Right ventricle myocardium inferior (tissue), 1 donor: ENCODE measurements around the gene ASB13. TPM values are rescaled to one million over a fixed set of nuclear protein-coding genes. Genes with fewer than 3 reads are reported as not detected.
A peak's percentile ranks its signal among the peaks of the same experiment; 100 is the strongest.

Experiments
- ATAC-seq: fragments of 200-7000 bp; cut with Tn5 transposase; one replicate; pipeline ENCODE4 v1.9.1; 2020; ENCODE audit warnings: mild to moderate bottlenecking, moderate library complexity
- DNase-seq: peaks from one replicate; pipeline ENCODE4 v3.0.0; 2021; ENCODE audit errors: missing footprints
- intact Hi-C: fragments of 100-400 bp; cut with DNase I; formaldehyde crosslinking; loops from one replicate; pipeline ENCODE4 v1.11.0; 2022
- long read RNA-seq: library from polyadenylated mRNA; unstranded; transcript quantifications from one replicate; pipeline ENCODE4 v2.0.0, GENCODE V29; 2021
- total RNA-seq: library from RNA; stranded (reverse); fragmentation: NEBNext Ultra II Directional; extraction: Animal tissue kit (Norgen Biotek cat#: 25700); gene quantifications from one replicate; pipeline ENCODE4 v1.2.1, GENCODE V29; 2021
- donor health status: DM: no; HTN: yes; CAD: no; lungs with severe emphysema.

Gene ASB13, protein sequence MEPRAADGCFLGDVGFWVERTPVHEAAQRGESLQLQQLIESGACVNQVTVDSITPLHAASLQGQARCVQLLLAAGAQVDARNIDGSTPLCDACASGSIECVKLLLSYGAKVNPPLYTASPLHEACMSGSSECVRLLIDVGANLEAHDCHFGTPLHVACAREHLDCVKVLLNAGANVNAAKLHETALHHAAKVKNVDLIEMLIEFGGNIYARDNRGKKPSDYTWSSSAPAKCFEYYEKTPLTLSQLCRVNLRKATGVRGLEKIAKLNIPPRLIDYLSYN
- 15.4 TPM for total RNA-seq
- long read RNA-seq, transcript ASB13-201 (6 exons, 2,699 nt): major isoform, 9 of 12 reads
- long read RNA-seq, partial matches to known transcripts: 0 of 12 reads
- long read RNA-seq, other reads (novel, unspliced or antisense): 2 of 12 reads

DNA sequence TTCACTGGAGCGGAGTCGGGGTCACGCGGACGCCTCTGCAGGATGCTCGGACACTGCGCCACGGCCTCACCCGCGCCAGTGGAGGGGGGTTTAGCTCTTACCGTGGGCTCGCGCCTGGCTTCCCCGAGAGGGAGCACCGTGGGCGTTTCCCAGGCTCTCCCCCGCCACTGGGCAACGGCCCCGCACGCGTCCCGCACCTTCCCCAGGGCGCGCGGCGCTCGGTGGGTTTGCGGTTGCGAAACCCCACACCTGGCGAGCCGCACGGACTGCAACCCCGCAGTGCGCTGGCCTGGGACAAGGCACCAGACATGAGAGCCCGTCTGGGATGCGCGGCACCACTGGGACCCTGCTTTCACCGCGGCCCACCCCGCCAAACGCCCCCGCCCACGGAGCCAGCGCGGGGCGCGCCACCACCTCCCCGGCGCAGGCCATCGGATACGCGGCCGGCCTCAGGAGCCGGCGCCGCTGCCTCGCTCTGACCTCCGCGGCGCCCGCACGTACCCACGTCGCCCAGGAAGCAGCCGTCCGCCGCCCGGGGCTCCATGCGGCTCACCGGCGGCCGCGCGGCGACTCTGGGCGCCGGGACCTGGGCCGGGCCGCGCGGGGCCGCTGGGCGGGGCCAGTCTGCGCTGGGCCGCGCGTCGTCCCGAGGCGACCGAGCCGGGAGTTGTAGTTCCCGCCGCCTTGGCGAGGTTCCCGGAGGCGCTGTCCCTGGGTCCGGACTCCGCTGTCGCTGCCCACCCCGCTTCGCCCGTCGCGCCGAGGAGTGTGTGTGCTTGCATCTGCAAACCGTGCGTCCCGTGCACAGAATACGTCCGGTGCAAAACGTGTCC is at the start of gene ASB13:
TSS of gene ASB13 (minus strand) at position 588 of the 833 bp plus-strand sequence. CDS start at position 544, 44 bp downstream.
- intact Hi-C loops: loop anchor here (5.0 kb wide), 1 partner anchor 34 kb away; no protein-coding TSS in a partner anchor
- ATAC-seq (peak; percentile 97), DNase-seq (peak; percentile 91)

DNA sequence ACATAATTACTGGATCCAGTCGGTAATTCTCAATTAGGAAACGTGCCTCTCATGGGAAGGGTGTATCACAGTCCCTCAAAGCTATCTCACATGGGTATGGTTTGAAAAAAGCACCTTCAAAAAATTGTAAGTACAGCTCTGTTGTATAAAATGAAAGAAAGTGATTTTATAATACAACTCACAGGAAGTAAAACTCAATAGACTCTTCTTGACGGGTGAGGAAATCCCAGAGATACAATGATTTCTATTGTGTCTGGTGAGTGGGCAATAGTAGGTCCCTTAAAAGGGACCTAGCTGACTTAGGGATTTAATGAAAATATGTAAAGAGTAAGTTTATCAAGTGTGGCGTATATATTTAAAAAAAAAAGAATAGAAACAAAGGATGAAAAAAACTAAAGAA is 45.2 kb upstream of the ASB13 start:
- intact Hi-C loops: no loop called here
- no peak for DNase-seq

GRCh38 chr10:5710859-5711258 is 44.5 kb upstream of the ASB13 start:
- DNase-seq (no peak), ATAC-seq (no peak)
- intact Hi-C loops: no loop called here

More for the DNA sequence above, 45.2 kb upstream of the ASB13 start:
- no peak for ATAC-seq

GRCh38 chr10:5709865-5710264 is 43.5 kb upstream of the ASB13 start:
- intact Hi-C loops: no loop called here
- ATAC-seq (no peak), DNase-seq (no peak)

DNA sequence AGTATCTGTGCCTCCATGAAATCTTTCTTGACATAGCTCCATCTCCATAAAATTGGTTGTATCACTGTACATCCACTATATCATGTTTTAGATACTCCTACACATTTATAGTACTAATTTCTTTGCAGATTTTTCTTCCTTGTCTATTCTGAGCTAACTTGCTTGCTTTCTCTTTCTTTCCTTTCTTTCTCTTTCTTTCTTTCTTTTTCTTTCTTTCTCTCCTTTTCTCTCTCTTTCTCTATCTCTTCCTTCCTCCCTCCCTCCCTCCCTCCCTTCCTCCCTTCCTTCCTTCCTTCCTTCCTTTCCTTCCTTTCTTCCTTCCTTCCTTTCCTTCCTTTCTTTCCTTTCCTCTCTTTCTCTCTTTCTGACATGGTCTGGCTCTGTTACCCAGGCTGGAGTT is 42.0 kb upstream of the ASB13 start:
- no peak for DNase-seq
- no peak for ATAC-seq
- intact Hi-C loops: no loop called here

DNA sequence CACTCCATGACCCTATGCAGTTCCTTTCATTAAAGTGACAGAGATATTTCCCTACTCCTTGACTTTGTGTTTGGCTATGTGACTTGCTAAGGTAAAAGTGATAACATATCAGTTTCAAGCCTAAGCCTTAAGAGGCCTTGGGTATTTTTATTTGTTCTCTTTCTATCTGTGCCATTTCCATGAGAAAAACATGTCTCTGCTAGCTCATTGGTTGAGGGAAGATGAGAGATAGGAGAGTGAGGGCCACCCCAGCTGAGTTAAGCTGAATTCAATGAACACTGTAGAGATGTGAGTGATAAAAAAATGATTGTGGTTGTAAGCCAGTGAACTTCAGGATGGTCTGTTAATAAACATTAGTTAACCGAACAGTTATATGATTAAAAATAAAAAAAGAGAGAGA is 31.7 kb upstream of the ASB13 start:
- ATAC-seq (no peak), DNase-seq (no peak)
- intact Hi-C loops: no loop called here

GRCh38 chr10:5697342-5697741 is 30.9 kb upstream of the ASB13 start:
- intact Hi-C loops: no loop called here
- no peak for DNase-seq
- no peak for ATAC-seq

GRCh38 chr10:5694573-5694972 is 28.2 kb upstream of the ASB13 start:
- intact Hi-C loops: no loop called here
- ATAC-seq (no peak), DNase-seq (no peak)

DNA sequence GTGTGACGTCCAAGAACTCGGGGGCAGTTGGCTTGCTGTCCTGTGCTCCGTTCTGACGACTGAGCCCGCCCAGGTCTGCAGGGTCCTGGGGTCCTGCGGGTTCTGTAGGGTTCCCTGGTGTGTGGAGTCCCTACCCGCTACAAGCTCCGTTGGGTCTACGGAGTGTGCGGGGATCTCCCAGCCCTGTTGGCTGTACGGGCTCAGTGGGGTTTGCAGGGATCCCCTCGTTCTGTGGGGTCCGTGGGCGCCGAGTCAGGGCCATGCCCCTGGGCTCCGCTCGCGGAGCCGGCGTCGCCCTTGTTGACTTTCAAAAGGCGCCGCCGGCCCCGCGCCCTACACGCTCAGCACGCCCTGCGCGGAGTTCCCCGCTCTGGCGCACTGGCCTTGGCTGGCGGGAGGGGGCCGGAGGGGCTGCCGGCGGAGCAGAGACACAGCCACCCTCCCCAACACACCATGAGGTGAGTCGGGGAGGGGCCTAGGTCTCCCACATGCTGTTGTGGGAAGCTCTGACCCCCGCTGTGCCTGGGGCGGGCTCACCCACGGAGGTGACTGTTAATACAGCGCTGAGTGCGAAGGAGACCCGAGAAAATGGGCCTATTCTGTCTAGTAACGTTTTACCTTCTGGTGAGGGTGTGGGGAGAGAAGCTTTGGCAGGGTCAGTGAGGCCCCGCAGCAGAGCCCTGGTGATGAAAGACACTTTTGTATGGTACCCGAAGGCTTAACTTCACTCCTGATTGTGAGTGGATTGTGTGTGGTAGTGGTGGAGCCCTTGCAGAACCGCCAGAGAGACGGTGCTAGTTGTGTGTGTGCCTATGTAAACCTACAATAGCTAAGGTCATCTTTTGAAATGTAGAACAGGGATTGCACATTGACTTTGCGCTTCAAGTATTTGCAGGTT is 26.3 kb upstream of the ASB13 start:
- intact Hi-C loops: no loop called here
- ATAC-seq (peak; percentile 81), DNase-seq (peak; percentile 80)

DNA sequence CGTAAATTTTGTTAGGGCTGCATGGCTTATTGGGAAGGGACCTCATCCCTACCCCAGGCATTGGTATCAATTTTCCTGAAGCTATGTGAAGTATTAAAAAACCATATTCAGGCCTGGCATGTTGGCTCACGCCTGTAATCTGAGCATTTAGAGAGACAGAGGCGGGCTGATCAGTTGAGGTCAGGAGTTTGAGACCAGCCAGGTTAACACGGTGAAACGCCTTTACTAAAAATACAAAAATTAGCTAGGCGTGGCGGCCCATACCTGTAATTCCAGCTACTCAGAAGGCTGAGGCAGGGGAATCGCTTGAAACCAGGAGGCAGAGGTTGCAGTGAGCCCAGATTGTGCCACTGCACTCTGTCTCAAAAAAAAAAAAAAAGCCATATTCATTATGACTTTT is 25.4 kb upstream of the ASB13 start:
- ATAC-seq: no peak
- DNase-seq: no peak
- intact Hi-C loops: no loop called here

GRCh38 chr10:5688587-5688986 is 22.2 kb upstream of the ASB13 start:
- DNase-seq (no peak), ATAC-seq (no peak)
- intact Hi-C loops: no loop called here

- intact Hi-C loops: loop anchor here (2.0 kb wide), 2 partner anchors 127 to 187 kb away; partner anchors contain the start of gene GDI2
These were observed 19.4 kb upstream of the ASB13 start for GRCh38 chr10:5685764-5686240.

DNA sequence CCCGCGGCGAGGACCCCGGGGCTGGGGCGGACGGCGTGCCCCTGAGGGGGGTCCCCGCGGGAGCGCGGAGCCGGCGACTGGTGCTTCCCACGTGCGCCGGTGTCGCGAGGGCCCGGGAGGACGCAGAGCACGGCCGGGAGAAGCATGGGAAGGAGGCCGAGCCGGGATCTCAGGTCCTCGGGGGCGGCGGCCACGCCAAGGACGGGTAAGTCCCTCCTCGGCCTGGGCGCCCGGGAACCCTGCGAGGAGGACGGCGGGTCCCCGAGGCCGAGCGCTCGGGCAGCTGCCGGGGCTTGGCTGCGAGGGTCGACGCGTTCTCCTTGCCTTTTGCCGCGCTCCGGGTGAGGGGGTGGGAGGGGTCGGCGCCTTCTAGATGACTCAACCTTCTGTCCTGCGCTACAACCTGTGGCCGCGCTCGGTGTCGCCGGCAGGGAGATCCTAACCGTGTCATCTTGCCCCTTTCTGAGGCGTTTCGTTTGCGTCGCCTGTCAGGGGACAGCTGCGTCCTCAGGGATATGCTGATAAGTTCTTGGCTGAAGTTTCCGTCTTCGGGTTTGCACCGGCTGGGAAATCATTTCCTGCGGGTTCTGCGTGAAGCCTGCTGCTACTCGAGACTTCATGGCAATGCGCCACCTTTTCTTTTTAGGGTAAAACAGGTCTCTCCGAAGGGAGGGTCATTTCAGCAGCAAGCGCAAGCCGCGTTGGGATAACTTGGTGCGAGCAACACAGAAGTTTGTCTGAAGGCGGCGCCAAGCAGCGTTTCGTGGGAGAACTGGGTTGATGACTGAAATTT is 18.8 kb upstream of the ASB13 start:
- intact Hi-C loops: loop anchor here (1.0 to 5.0 kb wide), 4 partner anchors 40 to 207 kb away; partner anchors contain the start of genes FBH1 and GDI2
- ATAC-seq (peak; percentile 42), DNase-seq (peak; percentile 81)

More at GRCh38 chr10:5685764-5686240, 19.4 kb upstream of the ASB13 start:
- ATAC-seq (no peak), DNase-seq (no peak)

- ATAC-seq (peak; percentile 98), DNase-seq (peak; percentile 99)
- intact Hi-C loops: loop anchor here (1.0 to 5.0 kb wide), 4 partner anchors 39 to 208 kb away; partner anchors contain the start of genes FBH1 and GDI2
These were observed 18.0 kb upstream of the ASB13 start, which contains the start of gene TASOR2 for GRCh38 chr10:5684318-5684970. Gene TASOR2, plus strand, starts transcription at chr10:5684838. Its CDS starts 35,805 bp downstream, at chr10:5720643.

DNA sequence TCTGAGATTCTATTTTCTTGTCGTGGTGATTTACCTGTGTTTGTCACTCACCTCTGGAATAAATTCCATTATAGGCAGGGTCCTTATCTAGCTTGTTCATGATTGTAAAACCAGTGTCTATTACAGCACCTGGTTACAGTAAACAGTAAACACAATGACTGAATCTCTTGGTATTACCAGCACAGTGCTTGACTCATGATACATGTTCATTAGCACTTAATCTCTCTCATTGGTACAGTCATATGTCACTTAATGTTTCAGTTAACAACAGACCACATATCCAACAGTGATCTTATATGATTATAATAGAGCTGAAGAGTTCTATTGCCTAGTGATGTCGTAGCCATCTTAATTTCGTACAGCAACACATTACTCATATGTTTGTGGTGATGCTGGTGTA is 16.7 kb upstream of the ASB13 start:
- DNase-seq (no peak), ATAC-seq (no peak)
- intact Hi-C loops: loop anchor here (5.0 kb wide), 1 partner anchor 209 kb away; the partner anchor contains the start of gene FBH1

DNA sequence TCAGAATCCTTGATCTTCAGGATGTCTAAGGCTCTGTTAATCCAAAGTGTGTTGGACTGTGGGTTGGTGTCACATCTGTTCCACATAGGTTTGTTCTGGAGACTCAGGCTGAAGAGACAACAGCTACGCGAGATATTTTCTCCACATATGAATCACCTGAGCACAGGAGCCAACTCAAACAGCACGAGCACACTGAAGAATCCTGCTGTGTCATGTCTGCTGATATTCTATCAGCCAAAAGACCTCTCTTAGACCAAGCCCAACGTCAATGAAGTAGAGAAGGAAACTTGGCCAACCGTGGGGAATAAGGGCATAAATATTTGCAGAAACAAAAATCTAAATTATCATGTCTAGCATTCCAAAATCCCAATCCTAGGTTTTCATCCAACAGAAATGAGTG is 15.5 kb upstream of the ASB13 start:
- intact Hi-C loops: loop anchor here (5.0 kb wide), 1 partner anchor 210 kb away; the partner anchor contains the start of gene FBH1
- DNase-seq (no peak), ATAC-seq (no peak)

DNA sequence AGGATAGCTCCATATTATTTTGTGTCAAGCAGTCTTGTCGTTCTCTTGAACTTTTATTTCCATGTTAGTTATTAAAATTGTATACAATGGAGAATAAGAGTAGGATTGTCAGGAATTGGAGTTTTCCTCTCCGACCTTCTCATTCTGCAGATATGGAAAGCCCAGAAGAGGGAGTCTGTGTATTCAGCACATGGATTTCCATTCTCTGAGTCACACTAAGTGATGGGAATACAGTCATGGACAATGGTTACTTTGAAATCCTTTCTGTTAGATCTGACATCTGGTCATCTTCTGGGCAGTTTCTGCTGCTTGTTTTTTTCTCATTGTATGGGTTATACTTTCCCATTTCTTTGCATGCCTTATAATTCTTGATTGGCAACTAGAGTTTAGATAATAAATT is 13.2 kb upstream of the ASB13 start:
- no peak for DNase-seq
- no peak for ATAC-seq
- intact Hi-C loops: loop anchor here (5.0 kb wide), 1 partner anchor 213 kb away; the partner anchor contains the start of gene FBH1
